H9 (cell line): ENCODE measurements around the gene CLOCK. TPM values are rescaled to one million over a fixed set of nuclear protein-coding genes. Genes with fewer than 3 reads are reported as not detected.
A peak's percentile ranks its signal among the peaks of the same experiment; 100 is the strongest.

Experiments used
- DNase-seq: peaks from one replicate; pipeline ENCODE4 v3.0.0-alpha.2; 2017
- H2AFZ ChIP-seq: one replicate; pipeline ENCODE4 v1.6.1; 2013; ENCODE audit warnings: mild to moderate bottlenecking, low read length, control low read depth, moderate library complexity
- H2AK5ac ChIP-seq: 2 replicates; pipeline ENCODE4 v1.6.1; 2013; ENCODE audit warnings: low read length, control low read depth, mixed read lengths; ENCODE audit not compliant: insufficient read length
- H2BK120ac ChIP-seq: one replicate; pipeline ENCODE4 v1.6.1; 2013; ENCODE audit warnings: low read depth, mild to moderate bottlenecking, low read length, control low read depth, inconsistent platforms; ENCODE audit not compliant: poor library complexity, severe bottlenecking
- H2BK12ac ChIP-seq: 2 replicates; pipeline ENCODE4 v1.6.1; 2013; ENCODE audit warnings: low read length, control low read depth, mixed read lengths, low read depth; ENCODE audit not compliant: insufficient read length
- H2BK15ac ChIP-seq: 2 replicates; pipeline ENCODE4 v1.6.1; 2013; ENCODE audit warnings: low read depth, low read length, control low read depth
- H2BK20ac ChIP-seq: one replicate; pipeline ENCODE4 v1.6.1; 2013; ENCODE audit warnings: low read depth, mild to moderate bottlenecking, low read length, control low read depth, inconsistent platforms; ENCODE audit not compliant: poor library complexity, severe bottlenecking
- H2BK5ac ChIP-seq: 2 replicates; pipeline ENCODE4 v1.6.1; 2013; ENCODE audit warnings: low read length, control low read depth, mixed read lengths; ENCODE audit not compliant: insufficient read length
- H3K14ac ChIP-seq: 2 replicates; pipeline ENCODE4 v1.6.1; 2013; ENCODE audit warnings: low read length, control low read depth; ENCODE audit not compliant: insufficient read depth
- H3K18ac ChIP-seq: 2 replicates; pipeline ENCODE4 v1.6.1; 2013; ENCODE audit warnings: low read depth, mild to moderate bottlenecking, mixed read lengths, low read length, control low read depth; ENCODE audit not compliant: insufficient read length
- H3K23ac ChIP-seq: 2 replicates; pipeline ENCODE4 v1.6.1; 2013; ENCODE audit warnings: low read length, control low read depth, mixed read lengths, low read depth; ENCODE audit not compliant: insufficient read length
- H3K23me2 ChIP-seq: 2 replicates; pipeline ENCODE4 v1.6.1; 2013; ENCODE audit warnings: low read depth, mild to moderate bottlenecking, mixed read lengths, low read length, control low read depth; ENCODE audit not compliant: insufficient read length, poor library complexity, severe bottlenecking
- H3K27ac ChIP-seq: 2 replicates; pipeline ENCODE4 v1.5.1; 2013; ENCODE audit warnings: low read length, control low read depth, mixed read lengths, low read depth; ENCODE audit not compliant: insufficient read length
- H3K27me3 ChIP-seq: 2 replicates; pipeline ENCODE4 v1.6.1; 2013; ENCODE audit warnings: low read length, control low read depth, inconsistent platforms; ENCODE audit not compliant: insufficient read depth
- H3K4ac ChIP-seq: 2 replicates; pipeline ENCODE4 v1.6.1; 2013; ENCODE audit warnings: low read depth, mild to moderate bottlenecking, control low read depth, inconsistent platforms, low read length, moderate library complexity
- H3K4me1 ChIP-seq: 2 replicates; pipeline ENCODE4 v1.6.1; 2013; ENCODE audit warnings: low read length, control low read depth, inconsistent platforms; ENCODE audit not compliant: insufficient read depth
- H3K4me2 ChIP-seq: 2 replicates; pipeline ENCODE4 v1.6.1; 2013; ENCODE audit warnings: low read length, control low read depth, mixed read lengths; ENCODE audit not compliant: insufficient read length, insufficient read depth
- H3K56ac ChIP-seq: 2 replicates; pipeline ENCODE4 v1.6.1; 2013; ENCODE audit warnings: low read depth, mild to moderate bottlenecking, mixed read lengths, low read length, control low read depth; ENCODE audit not compliant: insufficient read length
- H3K79me1 ChIP-seq: 2 replicates; pipeline ENCODE4 v1.6.1; 2013; ENCODE audit warnings: low read depth, mild to moderate bottlenecking, moderate library complexity, low read length, control low read depth, inconsistent platforms; ENCODE audit not compliant: insufficient read depth, poor library complexity, severe bottlenecking
- H3K79me2 ChIP-seq: 2 replicates; pipeline ENCODE4 v1.6.1; 2013; ENCODE audit warnings: low read length, control low read depth, inconsistent platforms; ENCODE audit not compliant: insufficient read depth
- H3K9ac ChIP-seq: 2 replicates; pipeline ENCODE4 v1.6.1; 2013; ENCODE audit warnings: low read length, control low read depth, mixed read lengths; ENCODE audit not compliant: insufficient read length; ENCODE audit errors: extremely low read depth
- H3K9me3 ChIP-seq: one replicate; pipeline ENCODE4 v1.6.1; 2013; ENCODE audit warnings: low read depth, low read length, inconsistent platforms; ENCODE audit not compliant: control insufficient read depth
- H3T11ph ChIP-seq: one replicate; pipeline ENCODE4 v1.6.1; 2013; ENCODE audit warnings: mild to moderate bottlenecking, low read length, control low read depth, inconsistent platforms
- H4K20me1 ChIP-seq: one replicate; pipeline ENCODE4 v1.6.1; 2013; ENCODE audit not compliant: control insufficient read depth, insufficient read length, insufficient read depth
- H4K5ac ChIP-seq: 2 replicates; pipeline ENCODE4 v1.6.1; 2013; ENCODE audit warnings: low read depth, mild to moderate bottlenecking, mixed read lengths, low read length, control low read depth; ENCODE audit not compliant: insufficient read length
- H4K8ac ChIP-seq: replicated peaks from 2 replicates; pipeline ENCODE4 v1.6.1; 2013; ENCODE audit warnings: low read length, control low read depth, mixed read lengths, low read depth; ENCODE audit not compliant: insufficient read length
- H4K91ac ChIP-seq: 2 replicates; pipeline ENCODE4 v1.6.1; 2013; ENCODE audit warnings: low read depth, mild to moderate bottlenecking, moderate library complexity, mixed read lengths, low read length, control low read depth; ENCODE audit not compliant: insufficient read length
- H3K27ac Mint-ChIP-seq, 3 experiments: 2 replicates in 2 of 3; 3 replicates in 1 of 3; pipeline ENCODE4 v1.8.0; 2020 to 2021; ENCODE audit warnings: mixed read lengths in 3 of 3, mild to moderate bottlenecking in 1 of 3, moderate library complexity in 1 of 3
- H3K27me3 Mint-ChIP-seq: 2 replicates; pipeline ENCODE4 v1.8.0; 2021; ENCODE audit warnings: low read depth, mild to moderate bottlenecking, moderate library complexity, mixed read lengths
- H3K36me3 Mint-ChIP-seq, 3 experiments: 2 replicates in 2 of 3; 3 replicates in 1 of 3; pipeline ENCODE4 v1.8.0; 2020 to 2021; ENCODE audit warnings: low read depth in 3 of 3, mixed read lengths in 3 of 3; ENCODE audit not compliant: insufficient read depth in 1 of 3
- H3K4me1 Mint-ChIP-seq, 2 experiments: 2 replicates each; pipeline ENCODE4 v1.8.0; 2020; ENCODE audit warnings: mixed read lengths in 2 of 2
- H3K4me3 Mint-ChIP-seq, 2 experiments: 2 replicates in 1 of 2; 3 replicates in 1 of 2; pipeline ENCODE4 v1.8.0; 2020 to 2021; ENCODE audit warnings: mild to moderate bottlenecking in 2 of 2, mixed read lengths in 2 of 2, moderate library complexity in 1 of 2
- H3K9me3 Mint-ChIP-seq, 2 experiments: 2 replicates in 1 of 2; 3 replicates in 1 of 2; pipeline ENCODE4 v1.8.0; 2020; ENCODE audit warnings: mild to moderate bottlenecking in 2 of 2, mixed read lengths in 2 of 2, moderate library complexity in 1 of 2
- WGBS: extraction: QIAGEN DNeasy Blood & Tissue Kit; methylation state at CpG from one replicate; pipeline ENCODE4 v1.1.7; 2013; ENCODE audit warnings: missing lambda C conversion rate, low lambda C conversion rate, mixed read lengths; ENCODE audit not compliant: insufficient read length; ENCODE audit errors: extremely low coverage; 5-methylcytosine and 5-hydroxymethylcytosine counted together
- total RNA-seq: library from RNA; stranded (reverse); gene quantifications from 2 replicates; pipeline ENCODE4 v1.2.1, GENCODE V29; 2021
- TF ChIP-seq, protein P1 (sequence below): fragments of 200-600 bp; sonication (generic); conservative IDR thresholded peaks from 3 replicates; pipeline ENCODE4 v1.8.0; 2021; ENCODE audit warnings: antibody characterized with exemption, mild to moderate bottlenecking

CLOCK gene
- total RNA-seq, 1 experiment from 2014 or later = 16.2 TPM

DNA sequence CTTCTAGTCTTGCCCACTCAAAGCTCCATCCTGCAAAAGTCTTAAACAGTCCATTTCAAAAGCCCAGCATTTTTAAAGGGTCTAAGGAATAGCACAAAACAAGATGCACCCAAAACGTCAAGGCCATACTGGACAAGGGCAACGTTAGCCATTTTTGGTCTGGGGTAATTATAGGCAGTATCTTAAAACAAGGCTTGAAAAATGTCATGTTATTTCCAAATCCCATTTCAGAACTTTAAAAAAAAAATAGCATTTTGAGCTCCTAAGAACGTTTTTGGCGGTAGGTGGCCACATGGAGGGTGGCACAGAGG lies 151.5 kb downstream of the CLOCK start:
- Mint-ChIP-seq H3K4me3 (peak overlapping the region; percentile 91 to 93), H3K36me3 (peaks cover 16 to 25% (median 20%) of the 10 kb centered on the region in 3 experiments), H3K27ac (peak overlapping the region; percentile 91 to 99 (median 98)), H3K9me3 (no peaks in the 10 kb centered on the region; a peak in 1 of 5 replicates), H3K27me3 (no peaks in the 10 kb centered on the region), H3K4me1 (peaks cover 32 to 33% of the 10 kb centered on the region in 2 experiments)
- no peak for DNase-seq
- H2AFZ ChIP-seq = no peak overlapping the region
- no peak overlapping the region for H3K56ac ChIP-seq
- peak overlapping the region; percentile 83; the same call in 1 of the 2 replicates for H3K14ac ChIP-seq
- TF ChIP-seq, protein P1, sequence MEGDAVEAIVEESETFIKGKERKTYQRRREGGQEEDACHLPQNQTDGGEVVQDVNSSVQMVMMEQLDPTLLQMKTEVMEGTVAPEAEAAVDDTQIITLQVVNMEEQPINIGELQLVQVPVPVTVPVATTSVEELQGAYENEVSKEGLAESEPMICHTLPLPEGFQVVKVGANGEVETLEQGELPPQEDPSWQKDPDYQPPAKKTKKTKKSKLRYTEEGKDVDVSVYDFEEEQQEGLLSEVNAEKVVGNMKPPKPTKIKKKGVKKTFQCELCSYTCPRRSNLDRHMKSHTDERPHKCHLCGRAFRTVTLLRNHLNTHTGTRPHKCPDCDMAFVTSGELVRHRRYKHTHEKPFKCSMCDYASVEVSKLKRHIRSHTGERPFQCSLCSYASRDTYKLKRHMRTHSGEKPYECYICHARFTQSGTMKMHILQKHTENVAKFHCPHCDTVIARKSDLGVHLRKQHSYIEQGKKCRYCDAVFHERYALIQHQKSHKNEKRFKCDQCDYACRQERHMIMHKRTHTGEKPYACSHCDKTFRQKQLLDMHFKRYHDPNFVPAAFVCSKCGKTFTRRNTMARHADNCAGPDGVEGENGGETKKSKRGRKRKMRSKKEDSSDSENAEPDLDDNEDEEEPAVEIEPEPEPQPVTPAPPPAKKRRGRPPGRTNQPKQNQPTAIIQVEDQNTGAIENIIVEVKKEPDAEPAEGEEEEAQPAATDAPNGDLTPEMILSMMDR = no peak; the same call in 2 of the 3 replicates
- no peak overlapping the region for H2AK5ac ChIP-seq
- no peak overlapping the region for H2BK20ac ChIP-seq
- H4K20me1 ChIP-seq = no peaks in the 10 kb centered on the region
- no peak overlapping the region for H3K4ac ChIP-seq
- no peak overlapping the region for H3K18ac ChIP-seq
- no peaks in the 10 kb centered on the region for H3K27me3 ChIP-seq
- peak overlapping the region; percentile 42 for H3K9ac ChIP-seq
- H4K8ac ChIP-seq = no peak overlapping the region
- no peak overlapping the region for H4K5ac ChIP-seq
- H3K27ac ChIP-seq = peak overlapping the region; percentile 12
- H2BK5ac ChIP-seq = no peak overlapping the region
- no peak overlapping the region for H2BK12ac ChIP-seq
- H3K4me2 ChIP-seq = peak overlapping the region; percentile 63
- H3K23ac ChIP-seq = no peak overlapping the region
- peaks cover 10% of the 10 kb centered on the region for H3K23me2 ChIP-seq
- peaks cover 31% of the 10 kb centered on the region for H3K79me2 ChIP-seq
- no peak overlapping the region for H2BK15ac ChIP-seq
- no peak overlapping the region for H4K91ac ChIP-seq
- no peak overlapping the region for H2BK120ac ChIP-seq
- WGBS = no CpG with 5 or more reads among the region's 4 CpGs
- no peaks in the 10 kb centered on the region for H3K4me1 ChIP-seq
- H3K79me1 ChIP-seq = no peaks in the 10 kb centered on the region
- no peaks in the 10 kb centered on the region for H3K9me3 ChIP-seq
- H3T11ph ChIP-seq = no peak overlapping the region
